ENCODE data around the gene CCDC12.
A peak's percentile ranks its signal among the peaks of the same experiment; 100 is the strongest.

CCDC12 gene

GRCh38 chr3:46930166-46930944 is 46.2 kb downstream of the CCDC12 start:
- Mint-ChIP-seq H3K9me3 (peaks cover 12% of the 10 kb centered on the region), H3K27ac (peak overlapping the region; percentile 45), H3K27me3 (ENCODE audit: low read depth) (no peaks in the 10 kb centered on the region), H3K36me3 (ENCODE audit: low read depth) (peaks cover 27% of the 10 kb centered on the region), H3K4me1 (ENCODE audit: low read depth) (peaks cover 65% of the 10 kb centered on the region), H3K4me3 (peak overlapping the region; percentile 18)

- peaks cover 70% of the 10 kb centered on the region for H3K4me1 Mint-ChIP-seq (ENCODE audit: low read depth)
- H3K4me3 Mint-ChIP-seq, result no peak overlapping the region
- peak overlapping the region; percentile 67 for H3K27ac Mint-ChIP-seq
- H3K27me3 Mint-ChIP-seq (ENCODE audit: low read depth), result no peaks in the 10 kb centered on the region
- peaks cover 12% of the 10 kb centered on the region for H3K9me3 Mint-ChIP-seq
- H3K36me3 Mint-ChIP-seq (ENCODE audit: low read depth), result peaks cover 27% of the 10 kb centered on the region
Measured at GRCh38 chr3:46929324-46929723, 47.2 kb downstream of the CCDC12 start.

GRCh38 chr3:46928282-46928681 is 48.3 kb downstream of the CCDC12 start:
- peak overlapping the region; percentile 74 for H3K27ac Mint-ChIP-seq
- peak overlapping the region; percentile 51 for H3K4me3 Mint-ChIP-seq
- H3K36me3 Mint-ChIP-seq (ENCODE audit: low read depth), result peaks cover 33% of the 10 kb centered on the region
- no peaks in the 10 kb centered on the region for H3K27me3 Mint-ChIP-seq (ENCODE audit: low read depth)
- peaks cover 12% of the 10 kb centered on the region for H3K9me3 Mint-ChIP-seq
- peaks cover 68% of the 10 kb centered on the region for H3K4me1 Mint-ChIP-seq (ENCODE audit: low read depth)

GRCh38 chr3:46927718-46928073 is 48.8 kb downstream of the CCDC12 start:
- peaks cover 12% of the 10 kb centered on the region for H3K9me3 Mint-ChIP-seq
- peaks cover 36% of the 10 kb centered on the region for H3K36me3 Mint-ChIP-seq (ENCODE audit: low read depth)
- peak overlapping the region; percentile 79 for H3K27ac Mint-ChIP-seq
- H3K27me3 Mint-ChIP-seq (ENCODE audit: low read depth), result no peaks in the 10 kb centered on the region
- H3K4me1 Mint-ChIP-seq (ENCODE audit: low read depth), result peaks cover 66% of the 10 kb centered on the region
- no peak overlapping the region for H3K4me3 Mint-ChIP-seq

- Mint-ChIP-seq H3K4me1 (ENCODE audit: low read depth) (peaks cover 60% of the 10 kb centered on the region), H3K27me3 (ENCODE audit: low read depth) (no peaks in the 10 kb centered on the region), H3K9me3 (peaks cover 12% of the 10 kb centered on the region), H3K36me3 (ENCODE audit: low read depth) (peaks cover 36% of the 10 kb centered on the region), H3K4me3 (peak overlapping the region; percentile 38), H3K27ac (peak overlapping the region; percentile 79)
Measured at GRCh38 chr3:46926871-46927717, 49.5 kb downstream of the CCDC12 start.

GRCh38 chr3:46926447-46926846 is 50.1 kb downstream of the CCDC12 start:
- H3K9me3 Mint-ChIP-seq, result peaks cover 12% of the 10 kb centered on the region
- peaks cover 53% of the 10 kb centered on the region for H3K4me1 Mint-ChIP-seq (ENCODE audit: low read depth)
- H3K36me3 Mint-ChIP-seq (ENCODE audit: low read depth), result peaks cover 36% of the 10 kb centered on the region
- H3K4me3 Mint-ChIP-seq, result no peak overlapping the region
- no peaks in the 10 kb centered on the region for H3K27me3 Mint-ChIP-seq (ENCODE audit: low read depth)
- H3K27ac Mint-ChIP-seq, result peak overlapping the region; percentile 79

GRCh38 chr3:46926039-46926438 is 50.5 kb downstream of the CCDC12 start:
- H3K36me3 Mint-ChIP-seq (ENCODE audit: low read depth), result peaks cover 38% of the 10 kb centered on the region
- peaks cover 12% of the 10 kb centered on the region for H3K9me3 Mint-ChIP-seq
- H3K27me3 Mint-ChIP-seq (ENCODE audit: low read depth), result no peaks in the 10 kb centered on the region
- H3K4me1 Mint-ChIP-seq (ENCODE audit: low read depth), result peaks cover 50% of the 10 kb centered on the region
- no peak overlapping the region for H3K4me3 Mint-ChIP-seq
- H3K27ac Mint-ChIP-seq, result peak overlapping the region; percentile 79

GRCh38 chr3:46925585-46925934 is 51.0 kb downstream of the CCDC12 start:
- Mint-ChIP-seq H3K36me3 (ENCODE audit: low read depth) (peaks cover 35% of the 10 kb centered on the region), H3K27ac (peak overlapping the region; percentile 45), H3K4me3 (no peak overlapping the region)

GRCh38 chr3:46924921-46925584 is 51.5 kb downstream of the CCDC12 start:
- Mint-ChIP-seq H3K9me3 (peaks cover 12% of the 10 kb centered on the region), H3K4me1 (ENCODE audit: low read depth) (peaks cover 45% of the 10 kb centered on the region), H3K27ac (peak overlapping the region; percentile 36), H3K27me3 (ENCODE audit: low read depth) (no peaks in the 10 kb centered on the region), H3K36me3 (ENCODE audit: low read depth) (peaks cover 38% of the 10 kb centered on the region), H3K4me3 (no peak overlapping the region)

More at GRCh38 chr3:46925585-46925934, 51.0 kb downstream of the CCDC12 start:
- Mint-ChIP-seq H3K9me3 (peaks cover 12% of the 10 kb centered on the region), H3K4me1 (ENCODE audit: low read depth) (peaks cover 47% of the 10 kb centered on the region), H3K27me3 (ENCODE audit: low read depth) (no peaks in the 10 kb centered on the region)

GRCh38 chr3:46923559-46924350 is 52.8 kb downstream of the CCDC12 start:
- Mint-ChIP-seq H3K4me1 (ENCODE audit: low read depth) (peaks cover 36% of the 10 kb centered on the region), H3K27me3 (ENCODE audit: low read depth) (no peaks in the 10 kb centered on the region), H3K27ac (no peak overlapping the region), H3K9me3 (peaks cover 5% of the 10 kb centered on the region), H3K36me3 (ENCODE audit: low read depth) (peaks cover 39% of the 10 kb centered on the region), H3K4me3 (no peak overlapping the region)

- peaks cover 29% of the 10 kb centered on the region for H3K4me1 Mint-ChIP-seq (ENCODE audit: low read depth)
- no peaks in the 10 kb centered on the region for H3K9me3 Mint-ChIP-seq
- H3K4me3 Mint-ChIP-seq, result no peak overlapping the region
- H3K27ac Mint-ChIP-seq, result peak overlapping the region; percentile 14
- peaks cover 38% of the 10 kb centered on the region for H3K36me3 Mint-ChIP-seq (ENCODE audit: low read depth)
- H3K27me3 Mint-ChIP-seq (ENCODE audit: low read depth), result no peaks in the 10 kb centered on the region
Measured at GRCh38 chr3:46922871-46923558, 53.5 kb downstream of the CCDC12 start.

GRCh38 chr3:46922426-46922825 is 54.1 kb downstream of the CCDC12 start:
- H3K27me3 Mint-ChIP-seq (ENCODE audit: low read depth), result no peaks in the 10 kb centered on the region
- H3K36me3 Mint-ChIP-seq (ENCODE audit: low read depth), result peaks cover 42% of the 10 kb centered on the region
- H3K9me3 Mint-ChIP-seq, result peaks cover 4% of the 10 kb centered on the region
- H3K4me3 Mint-ChIP-seq, result no peak overlapping the region
- no peak overlapping the region for H3K27ac Mint-ChIP-seq
- H3K4me1 Mint-ChIP-seq (ENCODE audit: low read depth), result peaks cover 24% of the 10 kb centered on the region

- Mint-ChIP-seq H3K9me3 (peaks cover 4% of the 10 kb centered on the region), H3K27me3 (ENCODE audit: low read depth) (no peaks in the 10 kb centered on the region), H3K4me1 (ENCODE audit: low read depth) (peaks cover 20% of the 10 kb centered on the region), H3K27ac (no peak overlapping the region), H3K4me3 (no peak overlapping the region), H3K36me3 (ENCODE audit: low read depth) (peaks cover 42% of the 10 kb centered on the region)
Measured at GRCh38 chr3:46921871-46922271, 54.7 kb downstream of the CCDC12 start.
